ENCODE measurements around the gene SBNO1. TPM values are rescaled to one million over a fixed set of nuclear protein-coding genes. Genes with fewer than 3 reads are reported as not detected.
A peak's percentile ranks its signal among the peaks of the same experiment; 100 is the strongest.

Gene SBNO1
- total and polyA plus RNA-seq, 8 donors, result 3.4 to 35.6 (median 9.9) TPM

DNA sequence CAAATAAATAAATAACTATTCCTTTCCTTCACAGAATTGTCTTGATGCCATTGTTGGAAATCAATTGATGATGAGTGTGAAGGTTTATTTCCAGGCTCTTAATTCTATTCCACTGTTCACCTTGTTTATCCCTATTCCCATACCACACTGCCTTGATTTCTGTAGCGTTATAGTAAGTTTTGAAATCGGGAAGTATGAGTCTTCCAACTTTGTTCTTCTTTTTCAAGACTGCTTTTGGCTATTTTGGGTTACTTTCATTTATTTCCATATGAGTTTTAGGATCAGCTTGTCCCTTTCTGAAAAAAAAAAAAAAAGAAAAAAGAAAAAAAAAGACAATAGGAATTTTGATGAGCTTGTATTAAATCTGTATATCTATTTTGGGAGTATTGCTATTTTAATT is 83.7 kb downstream of the SBNO1 start:
- Histone ChIP-seq H3K36me3 (no peaks in the 10 kb centered on the region), H3K9me3 (no peaks in the 10 kb centered on the region), H3K27me3 (no peaks in the 10 kb centered on the region), H3K4me1 (no peaks in the 10 kb centered on the region), H3K4me3 (no peak overlapping the region), H3K27ac (no peak overlapping the region)
- WGBS, 5 donors, result 76 to 93% (median 89%) methylated on average over 2 of the region's 2 CpGs
- no peak for DNase-seq
- intact Hi-C loops (cut with DNase I; ENCODE audit: low total_unique reads), result no loop called here
- TF ChIP-seq POLR2A (IDR thresholded peaks at IDR 0.05) (no peak), EP300 (IDR thresholded peaks at IDR 0.05) (no peak), POLR2AphosphoS5 (IDR thresholded peaks at IDR 0.05) (no peak)
- TF ChIP-seq, protein P1, sequence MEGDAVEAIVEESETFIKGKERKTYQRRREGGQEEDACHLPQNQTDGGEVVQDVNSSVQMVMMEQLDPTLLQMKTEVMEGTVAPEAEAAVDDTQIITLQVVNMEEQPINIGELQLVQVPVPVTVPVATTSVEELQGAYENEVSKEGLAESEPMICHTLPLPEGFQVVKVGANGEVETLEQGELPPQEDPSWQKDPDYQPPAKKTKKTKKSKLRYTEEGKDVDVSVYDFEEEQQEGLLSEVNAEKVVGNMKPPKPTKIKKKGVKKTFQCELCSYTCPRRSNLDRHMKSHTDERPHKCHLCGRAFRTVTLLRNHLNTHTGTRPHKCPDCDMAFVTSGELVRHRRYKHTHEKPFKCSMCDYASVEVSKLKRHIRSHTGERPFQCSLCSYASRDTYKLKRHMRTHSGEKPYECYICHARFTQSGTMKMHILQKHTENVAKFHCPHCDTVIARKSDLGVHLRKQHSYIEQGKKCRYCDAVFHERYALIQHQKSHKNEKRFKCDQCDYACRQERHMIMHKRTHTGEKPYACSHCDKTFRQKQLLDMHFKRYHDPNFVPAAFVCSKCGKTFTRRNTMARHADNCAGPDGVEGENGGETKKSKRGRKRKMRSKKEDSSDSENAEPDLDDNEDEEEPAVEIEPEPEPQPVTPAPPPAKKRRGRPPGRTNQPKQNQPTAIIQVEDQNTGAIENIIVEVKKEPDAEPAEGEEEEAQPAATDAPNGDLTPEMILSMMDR (IDR thresholded peaks at IDR 0.05), result no peak

DNA sequence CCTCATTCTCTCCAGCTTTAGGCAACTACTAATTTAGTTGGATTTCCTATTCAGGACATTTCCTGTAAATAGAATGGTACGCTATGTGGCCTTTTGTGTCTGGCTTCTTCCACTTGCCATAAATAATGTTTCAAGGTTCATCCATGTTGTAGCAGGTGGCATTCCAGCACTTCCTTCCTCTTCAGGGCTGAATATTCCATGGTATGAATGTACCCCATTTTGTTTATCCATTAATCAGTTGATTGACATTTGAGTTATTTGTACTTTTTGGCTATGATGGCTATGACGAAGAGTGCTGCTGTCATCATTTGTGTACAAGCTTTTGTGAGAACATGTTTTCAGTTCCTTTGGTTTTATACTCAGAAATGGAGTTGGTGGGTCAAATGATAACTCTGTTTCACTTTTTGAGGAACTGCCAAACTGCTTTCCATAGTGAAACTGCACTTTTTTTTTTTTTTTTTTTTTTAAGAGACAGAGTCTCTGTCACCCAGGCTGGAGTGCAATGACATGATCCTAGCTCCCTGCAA is 86.5 kb downstream of the SBNO1 start:
- no peaks in the 10 kb centered on the region for H3K36me3 ChIP-seq
- H3K9me3 ChIP-seq, result no peaks in the 10 kb centered on the region
- no peak overlapping the region for H3K4me3 ChIP-seq
- peak overlapping the region in 2 of 5 donors; percentile 26 to 33 for H3K27ac ChIP-seq
- peak in 1 of 2 donors; percentile 29 for DNase-seq
- no peaks in the 10 kb centered on the region for H3K27me3 ChIP-seq
- intact Hi-C loops (cut with DNase I; ENCODE audit: low total_unique reads), result no loop called here
- H3K4me1 ChIP-seq, result no peaks in the 10 kb centered on the region
- WGBS, 5 donors, result 65 to 83% (median 68%) methylated on average over 2 of the region's 2 CpGs
- no peak for TF ChIP-seq POLR2AphosphoS5 (IDR thresholded peaks at IDR 0.05)
- TF ChIP-seq, protein P1 (IDR thresholded peaks at IDR 0.05), result no peak
- TF ChIP-seq POLR2A (IDR thresholded peaks at IDR 0.05), result no peak
- no peak for TF ChIP-seq EP300 (IDR thresholded peaks at IDR 0.05)

DNA sequence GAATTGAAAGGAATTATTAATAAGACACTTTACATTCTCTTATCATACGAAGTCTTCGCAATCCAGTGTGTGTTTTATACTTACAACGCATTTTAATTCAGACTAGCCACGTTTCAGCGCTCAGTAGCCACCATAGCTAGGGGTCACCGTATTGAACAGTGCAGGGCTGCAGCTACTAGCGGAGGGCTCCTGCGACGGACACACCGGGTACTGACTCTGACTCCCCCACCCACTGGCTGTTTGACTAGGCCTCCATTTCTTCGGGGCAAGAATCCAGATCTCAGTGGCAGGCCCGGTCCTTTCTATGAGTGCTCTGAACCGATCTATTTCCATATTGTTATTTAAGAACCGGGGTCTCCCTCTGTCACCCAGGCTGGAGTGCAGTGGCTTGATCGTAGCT is 91.5 kb downstream of the SBNO1 start:
- Histone ChIP-seq H3K27me3 (no peaks in the 10 kb centered on the region), H3K9me3 (no peaks in the 10 kb centered on the region), H3K4me1 (peaks cover 23 to 34% (median 30%) of the 10 kb centered on the region in 4 donors), H3K36me3 (no peaks in the 10 kb centered on the region), H3K27ac (peak overlapping the region in 1 of 5 donors; percentile 88), H3K4me3 (no peak overlapping the region)
- intact Hi-C loops (cut with DNase I; ENCODE audit: low total_unique reads), result no loop called here
- TF ChIP-seq, protein P1 (IDR thresholded peaks at IDR 0.05), result no peak
- TF ChIP-seq POLR2A (IDR thresholded peaks at IDR 0.05) (no peak), POLR2AphosphoS5 (IDR thresholded peaks at IDR 0.05) (no peak), EP300 (IDR thresholded peaks at IDR 0.05) (no peak)
- no peak for DNase-seq
- WGBS, 5 donors, result 85 to 90% (median 87%) methylated on average over 15 of the region's 15 CpGs

DNA sequence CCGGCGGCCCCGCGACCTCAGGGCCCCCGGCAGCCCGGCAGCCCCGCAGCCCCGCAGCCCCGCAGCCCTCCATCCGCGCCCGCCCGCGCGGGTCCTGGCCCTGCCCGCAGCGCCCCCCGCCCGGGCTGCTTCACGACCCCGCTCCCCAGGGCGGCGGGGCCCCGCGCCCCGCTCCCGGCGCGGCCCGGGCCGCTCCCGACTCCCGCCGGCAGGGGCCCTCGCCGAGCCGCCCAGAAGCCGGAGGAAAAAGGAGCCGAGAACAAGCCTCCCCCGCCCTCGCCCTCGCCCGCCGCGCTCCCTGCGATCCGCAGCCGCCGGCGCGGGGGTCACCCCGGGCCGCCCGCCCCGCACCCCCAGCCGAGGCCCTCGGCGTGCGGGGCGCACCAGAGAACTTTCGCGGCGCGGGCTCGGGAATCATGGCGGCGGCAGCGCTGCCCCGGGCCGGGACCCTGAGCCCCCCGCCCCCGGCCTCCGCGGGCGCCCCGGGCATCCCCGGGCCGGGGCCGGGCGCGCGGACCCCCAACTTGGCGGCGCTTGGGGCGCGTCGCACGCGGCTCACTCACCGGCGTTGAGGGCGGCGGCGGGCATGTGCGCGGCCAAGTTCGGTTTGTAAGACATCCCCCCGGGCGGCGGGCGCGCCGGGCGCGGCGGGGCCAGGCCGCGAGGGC is 93.5 kb downstream of the SBNO1 start:
- intact Hi-C loops (cut with DNase I; ENCODE audit: low total_unique reads), result no loop called here
- Histone ChIP-seq H3K27ac (peak overlapping the region; percentile 79 to 90 (median 88)), H3K4me3 (peak overlapping the region; percentile 66 to 91 (median 82)), H3K4me1 (peaks cover 27 to 50% (median 36%) of the 10 kb centered on the region in 4 donors), H3K36me3 (peaks cover 10 to 16% (median 12%) of the 10 kb centered on the region in 4 donors), H3K27me3 (no peaks in the 10 kb centered on the region), H3K9me3 (no peaks in the 10 kb centered on the region)
- DNase-seq, result peak; percentile 78 to 89
- TF ChIP-seq, protein P1 (IDR thresholded peaks at IDR 0.05), result peak in 3 of 7 experiments; percentile 21 to 77 (median 46)
- no peak for TF ChIP-seq EP300 (IDR thresholded peaks at IDR 0.05)
- WGBS, 5 donors, result 0 to 1% (median 0%) methylated on average over 7 to 107 of the region's 108 CpGs
